LNCaP clone FGC (cell line): ENCODE measurements around the gene EP300.
"Not testable (repeated sequence)": the region's sequence is repeated elsewhere in the genome, so short reads cannot be mapped to it uniquely, and the experiment has no call there.

Source experiments
- DNase-seq: peaks from one replicate; pipeline ENCODE4 v3.0.0-alpha.2; 2011; ENCODE audit warnings: low read depth
- H3K4me3 ChIP-seq: 2 replicates; pipeline ENCODE4 v1.5.1; 2011; ENCODE audit warnings: mild to moderate bottlenecking, low read depth, low read length, control low read depth
- TF ChIP-seq, protein P1 (sequence below): IDR thresholded peaks from 2 replicates; pipeline ENCODE4 v1.5.1; 2012; ENCODE audit warnings: mild to moderate bottlenecking; ENCODE audit not compliant: control insufficient read depth, insufficient read depth; ENCODE audit errors: extremely low read depth

Gene EP300

DNA sequence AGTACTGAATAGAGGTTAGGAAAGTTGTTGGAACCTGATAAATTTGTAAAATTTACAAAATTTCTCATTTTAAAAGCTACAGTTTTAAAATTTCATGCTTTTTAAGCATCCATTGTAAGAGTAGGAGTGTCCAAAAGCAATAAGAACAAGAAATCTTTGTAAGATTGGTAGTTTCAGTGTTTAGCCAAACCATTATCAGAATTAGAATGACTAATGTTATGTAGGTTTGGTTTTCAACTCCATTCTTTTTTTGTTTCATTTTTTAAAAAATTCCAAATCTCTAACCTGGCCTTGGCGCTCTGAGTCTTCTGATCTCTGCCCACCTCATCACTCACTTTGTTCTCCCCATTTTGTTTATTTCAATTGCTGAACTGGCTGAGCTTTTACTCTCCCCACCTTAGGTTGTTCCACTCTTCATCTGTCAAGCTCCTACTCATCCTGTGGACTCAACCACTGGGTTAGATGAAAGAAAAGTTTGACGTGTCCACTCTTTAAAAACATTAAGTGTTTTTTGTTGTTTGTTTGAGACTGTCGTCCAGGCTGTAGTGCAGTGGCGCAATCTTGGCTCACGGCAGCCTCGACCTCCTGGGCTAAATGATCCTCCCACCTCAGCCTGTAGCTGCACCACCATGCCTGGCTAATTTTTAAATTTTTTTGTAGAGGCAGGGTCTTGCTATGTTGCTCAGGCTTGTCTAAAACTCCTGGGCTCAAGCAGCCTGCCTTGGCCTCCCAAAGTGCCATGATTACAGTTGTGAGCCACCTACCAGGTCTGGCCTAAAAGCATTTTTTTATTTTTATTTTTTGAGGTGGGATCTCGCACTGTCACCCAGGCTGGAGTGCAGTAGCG lies 14.0 kb downstream of the EP300 start:
- no peak overlapping the region for H3K4me3 ChIP-seq
- TF ChIP-seq, protein P1, sequence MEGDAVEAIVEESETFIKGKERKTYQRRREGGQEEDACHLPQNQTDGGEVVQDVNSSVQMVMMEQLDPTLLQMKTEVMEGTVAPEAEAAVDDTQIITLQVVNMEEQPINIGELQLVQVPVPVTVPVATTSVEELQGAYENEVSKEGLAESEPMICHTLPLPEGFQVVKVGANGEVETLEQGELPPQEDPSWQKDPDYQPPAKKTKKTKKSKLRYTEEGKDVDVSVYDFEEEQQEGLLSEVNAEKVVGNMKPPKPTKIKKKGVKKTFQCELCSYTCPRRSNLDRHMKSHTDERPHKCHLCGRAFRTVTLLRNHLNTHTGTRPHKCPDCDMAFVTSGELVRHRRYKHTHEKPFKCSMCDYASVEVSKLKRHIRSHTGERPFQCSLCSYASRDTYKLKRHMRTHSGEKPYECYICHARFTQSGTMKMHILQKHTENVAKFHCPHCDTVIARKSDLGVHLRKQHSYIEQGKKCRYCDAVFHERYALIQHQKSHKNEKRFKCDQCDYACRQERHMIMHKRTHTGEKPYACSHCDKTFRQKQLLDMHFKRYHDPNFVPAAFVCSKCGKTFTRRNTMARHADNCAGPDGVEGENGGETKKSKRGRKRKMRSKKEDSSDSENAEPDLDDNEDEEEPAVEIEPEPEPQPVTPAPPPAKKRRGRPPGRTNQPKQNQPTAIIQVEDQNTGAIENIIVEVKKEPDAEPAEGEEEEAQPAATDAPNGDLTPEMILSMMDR: no peak
- no peak for DNase-seq

DNA sequence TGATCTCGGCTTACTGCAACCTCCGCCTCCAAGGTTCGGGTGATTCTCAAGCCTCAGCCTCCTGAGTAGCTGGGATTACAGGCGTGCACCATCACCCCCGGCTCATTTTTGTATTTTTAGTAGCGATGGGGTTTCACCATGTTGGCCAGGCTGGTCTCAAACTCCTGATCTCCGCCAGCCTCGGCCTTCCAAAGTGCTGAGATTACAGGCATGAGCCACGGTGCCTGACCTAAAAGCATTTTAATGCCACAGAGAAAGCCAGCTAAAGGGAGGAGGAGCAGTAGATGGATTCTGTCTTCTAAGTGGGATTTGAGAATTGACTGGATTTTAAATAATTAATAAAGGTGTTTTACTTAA lies 14.6 kb downstream of the EP300 start:
- DNase-seq, H3K4me3 ChIP-seq: not testable (repeated sequence)

GRCh38 chr22:41110968-41111367 lies 18.6 kb downstream of the EP300 start:
- TF ChIP-seq, protein P1: no peak
- no peak overlapping the region for H3K4me3 ChIP-seq
- no peak for DNase-seq

DNA sequence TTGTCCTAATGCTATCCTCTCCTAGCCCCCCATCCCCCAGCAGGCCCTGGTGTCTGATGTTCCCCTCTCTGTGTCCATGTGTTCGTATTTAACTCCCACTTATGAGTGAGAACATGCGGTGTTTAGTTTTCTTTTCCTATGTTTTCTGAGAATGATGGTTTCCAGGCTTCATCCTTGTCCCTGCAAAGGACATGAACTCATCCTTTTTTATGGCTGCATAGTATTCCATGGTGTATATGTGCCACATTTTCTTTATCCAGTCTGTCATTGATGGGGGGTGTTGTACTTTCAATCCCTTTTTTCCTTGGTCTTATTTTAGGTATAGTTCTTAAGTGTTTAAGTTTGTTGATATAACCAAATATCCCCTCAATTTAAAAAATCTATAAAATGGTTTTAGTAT lies 23.9 kb downstream of the EP300 start:
- no peak overlapping the region for H3K4me3 ChIP-seq
- TF ChIP-seq, protein P1: no peak
- no peak for DNase-seq

GRCh38 chr22:41117127-41117965 lies 25.0 kb downstream of the EP300 start:
- TF ChIP-seq, protein P1: no peak
- DNase-seq: no peak

GRCh38 chr22:41123151-41123550 lies 30.8 kb downstream of the EP300 start:
- no peak for DNase-seq
- TF ChIP-seq, protein P1: no peak
- H3K4me3 ChIP-seq: no peak overlapping the region

More at GRCh38 chr22:41117127-41117965, 25.0 kb downstream of the EP300 start:
- no peak overlapping the region for H3K4me3 ChIP-seq

- no peak overlapping the region for H3K4me3 ChIP-seq
- TF ChIP-seq, protein P1: no peak
- DNase-seq: no peak
Measured at GRCh38 chr22:41124086-41124485, 31.7 kb downstream of the EP300 start.
